ENCODE results near the gene CORIN.

CORIN gene

GRCh38 chr4:47675806-47676205 is 162.1 kb downstream of the CORIN start:
- no peak overlapping the region for H3K27ac ChIP-seq (ENCODE audit: low read length)
- H3K9me3 ChIP-seq (replicated peaks; ENCODE audit: insufficient read depth, low read length): no peaks in the 10 kb centered on the region
- no peaks in the 10 kb centered on the region for H3K4me1 ChIP-seq (ENCODE audit: low read length)
- no peak for DNase-seq
- H3K4me3 ChIP-seq (ENCODE audit: low read length): no peak overlapping the region
- H3K36me3 ChIP-seq (replicated peaks; ENCODE audit: insufficient read depth, low read length): no peaks in the 10 kb centered on the region
- H3K79me2 ChIP-seq (ENCODE audit: low read length): no peaks in the 10 kb centered on the region
- H3K9ac ChIP-seq (ENCODE audit: low read length): no peak overlapping the region
- TF ChIP-seq, protein P1, sequence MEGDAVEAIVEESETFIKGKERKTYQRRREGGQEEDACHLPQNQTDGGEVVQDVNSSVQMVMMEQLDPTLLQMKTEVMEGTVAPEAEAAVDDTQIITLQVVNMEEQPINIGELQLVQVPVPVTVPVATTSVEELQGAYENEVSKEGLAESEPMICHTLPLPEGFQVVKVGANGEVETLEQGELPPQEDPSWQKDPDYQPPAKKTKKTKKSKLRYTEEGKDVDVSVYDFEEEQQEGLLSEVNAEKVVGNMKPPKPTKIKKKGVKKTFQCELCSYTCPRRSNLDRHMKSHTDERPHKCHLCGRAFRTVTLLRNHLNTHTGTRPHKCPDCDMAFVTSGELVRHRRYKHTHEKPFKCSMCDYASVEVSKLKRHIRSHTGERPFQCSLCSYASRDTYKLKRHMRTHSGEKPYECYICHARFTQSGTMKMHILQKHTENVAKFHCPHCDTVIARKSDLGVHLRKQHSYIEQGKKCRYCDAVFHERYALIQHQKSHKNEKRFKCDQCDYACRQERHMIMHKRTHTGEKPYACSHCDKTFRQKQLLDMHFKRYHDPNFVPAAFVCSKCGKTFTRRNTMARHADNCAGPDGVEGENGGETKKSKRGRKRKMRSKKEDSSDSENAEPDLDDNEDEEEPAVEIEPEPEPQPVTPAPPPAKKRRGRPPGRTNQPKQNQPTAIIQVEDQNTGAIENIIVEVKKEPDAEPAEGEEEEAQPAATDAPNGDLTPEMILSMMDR (IDR thresholded peaks at IDR 0.05; ENCODE audit: low read length): no peak
- TF ChIP-seq EZH2phosphoT487 (IDR thresholded peaks at IDR 0.05; ENCODE audit: low read length): no peak
- TF ChIP-seq EZH2 (optimal IDR thresholded peaks at IDR 0.05; ENCODE audit: low read depth, low read length): no peak
- H3K27me3 ChIP-seq (replicated peaks; ENCODE audit: insufficient read depth, low read length): no peaks in the 10 kb centered on the region
- no peak overlapping the region for H3K4me2 ChIP-seq (ENCODE audit: low read depth, low read length)
- no peaks in the 10 kb centered on the region for H4K20me1 ChIP-seq (ENCODE audit: insufficient read depth, low read length)
- H3F3A ChIP-seq (ENCODE audit: insufficient read depth, low read length): no peaks in the 10 kb centered on the region
- H2AFZ ChIP-seq (ENCODE audit: low read length): no peak overlapping the region
- no peaks in the 10 kb centered on the region for H3K9me2 ChIP-seq (replicated peaks; ENCODE audit: insufficient read depth, low read length)

DNA sequence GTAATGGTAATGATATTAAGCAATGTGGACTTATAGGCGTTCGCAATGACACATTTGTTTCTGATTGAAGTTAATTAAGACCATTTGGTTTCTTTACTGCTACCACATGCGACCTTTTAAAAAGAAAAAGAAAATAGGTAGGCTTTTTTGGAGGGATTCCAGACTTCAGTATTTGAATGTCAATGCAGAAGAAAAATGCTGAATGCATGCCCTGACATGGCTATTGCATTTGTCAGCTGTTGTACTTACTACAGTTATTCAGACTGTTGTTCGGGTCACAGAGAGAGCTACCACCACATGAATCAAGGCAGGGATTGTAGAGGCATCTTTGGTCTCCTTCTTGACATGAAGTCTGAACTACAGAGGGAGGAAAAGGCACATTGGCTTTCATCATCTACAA is 163.7 kb downstream of the CORIN start:
- no peak for DNase-seq
- Histone ChIP-seq H3K79me2 (ENCODE audit: low read length) (no peaks in the 10 kb centered on the region), H2AFZ (ENCODE audit: low read length) (no peak overlapping the region), H3K36me3 (replicated peaks; ENCODE audit: insufficient read depth, low read length) (no peaks in the 10 kb centered on the region), H3K9me2 (replicated peaks; ENCODE audit: insufficient read depth, low read length) (no peaks in the 10 kb centered on the region), H3K4me1 (ENCODE audit: low read length) (no peaks in the 10 kb centered on the region), H3K27me3 (replicated peaks; ENCODE audit: insufficient read depth, low read length) (no peaks in the 10 kb centered on the region), H3K9ac (ENCODE audit: low read length) (no peak overlapping the region), H3K9me3 (replicated peaks; ENCODE audit: insufficient read depth, low read length) (no peaks in the 10 kb centered on the region), H3K4me3 (ENCODE audit: low read length) (no peak overlapping the region), H3K27ac (ENCODE audit: low read length) (no peak overlapping the region), H3K4me2 (ENCODE audit: low read depth, low read length) (no peak overlapping the region), H4K20me1 (ENCODE audit: insufficient read depth, low read length) (no peaks in the 10 kb centered on the region), H3F3A (ENCODE audit: insufficient read depth, low read length) (no peaks in the 10 kb centered on the region)
- TF ChIP-seq EZH2 (optimal IDR thresholded peaks at IDR 0.05; ENCODE audit: low read depth, low read length): no peak
- TF ChIP-seq EZH2phosphoT487 (IDR thresholded peaks at IDR 0.05; ENCODE audit: low read length): no peak
- TF ChIP-seq, protein P1 (IDR thresholded peaks at IDR 0.05; ENCODE audit: low read length): no peak

DNA sequence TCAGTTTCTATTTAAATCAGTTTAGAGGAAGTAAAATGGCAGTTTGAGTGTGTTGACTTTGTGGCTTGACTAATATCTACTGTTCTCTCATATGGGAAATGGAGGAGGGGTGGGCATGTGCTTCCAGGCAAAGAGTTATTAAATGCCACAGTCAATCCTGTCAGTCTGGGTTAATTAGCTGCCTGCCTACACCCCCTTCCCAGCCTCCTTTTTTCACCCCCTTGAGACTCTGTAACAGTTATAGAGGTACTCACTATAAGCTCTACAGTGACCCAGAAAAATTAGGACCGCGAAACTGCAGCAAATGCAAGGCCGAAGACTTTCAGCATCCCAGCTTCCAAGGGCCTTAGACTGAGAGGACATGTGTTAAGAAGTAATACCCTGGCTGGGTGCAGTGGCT is 165.2 kb downstream of the CORIN start:
- Histone ChIP-seq H3K4me1 (ENCODE audit: low read length) (no peaks in the 10 kb centered on the region), H4K20me1 (ENCODE audit: insufficient read depth, low read length) (no peaks in the 10 kb centered on the region), H3K9me3 (replicated peaks; ENCODE audit: insufficient read depth, low read length) (no peaks in the 10 kb centered on the region), H3K9me2 (replicated peaks; ENCODE audit: insufficient read depth, low read length) (no peaks in the 10 kb centered on the region), H3K4me3 (ENCODE audit: low read length) (no peak overlapping the region), H3K36me3 (replicated peaks; ENCODE audit: insufficient read depth, low read length) (no peaks in the 10 kb centered on the region), H3K27ac (ENCODE audit: low read length) (no peak overlapping the region), H3K4me2 (ENCODE audit: low read depth, low read length) (no peak overlapping the region), H3K79me2 (ENCODE audit: low read length) (no peaks in the 10 kb centered on the region), H3K9ac (ENCODE audit: low read length) (no peak overlapping the region), H3K27me3 (replicated peaks; ENCODE audit: insufficient read depth, low read length) (no peaks in the 10 kb centered on the region), H2AFZ (ENCODE audit: low read length) (no peak overlapping the region), H3F3A (ENCODE audit: insufficient read depth, low read length) (no peaks in the 10 kb centered on the region)
- no peak for DNase-seq
- TF ChIP-seq EZH2phosphoT487 (IDR thresholded peaks at IDR 0.05; ENCODE audit: low read length) (no peak), EZH2 (optimal IDR thresholded peaks at IDR 0.05; ENCODE audit: low read depth, low read length) (no peak)
- TF ChIP-seq, protein P1 (IDR thresholded peaks at IDR 0.05; ENCODE audit: low read length): no peak

Measured in MM.1S (cell line).